Astrocyte (in vitro differentiated cells and primary cell): ENCODE results near the gene HMX2. TPM values are rescaled to one million over a fixed set of nuclear protein-coding genes. Genes with fewer than 3 reads are reported as not detected.

Experiments
- DNase-seq: peaks from one replicate; pipeline ENCODE4 v3.0.0-alpha.2; 2010; ENCODE audit warnings: low read depth
- FAIRE-seq: peaks from 2 replicates; lab custom pipeline; 2011; peaks lifted over from hg19 to GRCh38; lab: Jason Lieb, UNC
- H2AFZ ChIP-seq: 2 replicates; pipeline ENCODE4 v1.6.0; 2012; ENCODE audit warnings: low read depth, low read length, inconsistent platforms
- H3K27ac ChIP-seq: 2 replicates; pipeline ENCODE4 v1.5.1; 2011; ENCODE audit warnings: low read depth, low read length, inconsistent platforms
- H3K27me3 ChIP-seq: 2 replicates; pipeline ENCODE4 v1.6.0; 2011; ENCODE audit warnings: low read length, inconsistent platforms; ENCODE audit not compliant: insufficient read depth
- H3K36me3 ChIP-seq: 2 replicates; pipeline ENCODE4 v1.5.1; 2011; ENCODE audit warnings: low read length, inconsistent platforms; ENCODE audit not compliant: insufficient read depth
- H3K4me1 ChIP-seq: 2 replicates; pipeline ENCODE4 v1.5.1; 2011; ENCODE audit warnings: low read length, inconsistent platforms; ENCODE audit not compliant: insufficient read depth
- H3K4me2 ChIP-seq: 2 replicates; pipeline ENCODE4 v1.6.0; 2012; ENCODE audit warnings: low read length, inconsistent platforms
- H3K4me3 ChIP-seq: 2 replicates; pipeline ENCODE4 v1.5.1; 2011; ENCODE audit warnings: low read depth, mild to moderate bottlenecking, low read length, inconsistent platforms; ENCODE audit not compliant: insufficient read depth
- H3K79me2 ChIP-seq: 2 replicates; pipeline ENCODE4 v1.6.0; 2012; ENCODE audit warnings: mild to moderate bottlenecking, low read length, inconsistent platforms; ENCODE audit not compliant: insufficient read depth
- H3K9ac ChIP-seq: 2 replicates; pipeline ENCODE4 v1.6.0; 2012; ENCODE audit warnings: mild to moderate bottlenecking, low read length, inconsistent platforms
- H3K9me3 ChIP-seq: 2 replicates; pipeline ENCODE4 v1.5.1; 2012; ENCODE audit warnings: low read depth, mild to moderate bottlenecking, low read length, inconsistent platforms; ENCODE audit not compliant: insufficient read depth
- H4K20me1 ChIP-seq: 2 replicates; pipeline ENCODE4 v1.6.0; 2012; ENCODE audit warnings: low read length, inconsistent platforms; ENCODE audit not compliant: insufficient read depth
- H3K27ac Mint-ChIP-seq: one replicate; pipeline ENCODE4 v1.8.0; 2021; ENCODE audit warnings: mild to moderate bottlenecking, mixed read lengths; ENCODE audit not compliant: unreplicated experiment
- H3K27me3 Mint-ChIP-seq: one replicate; pipeline ENCODE4 v1.8.0; 2021; ENCODE audit warnings: low read depth, mixed read lengths; ENCODE audit not compliant: unreplicated experiment
- H3K36me3 Mint-ChIP-seq: one replicate; pipeline ENCODE4 v1.8.0; 2021; ENCODE audit warnings: low read depth, mixed read lengths; ENCODE audit not compliant: unreplicated experiment
- H3K4me1 Mint-ChIP-seq: one replicate; pipeline ENCODE4 v1.8.0; 2021; ENCODE audit warnings: low read depth, mixed read lengths; ENCODE audit not compliant: unreplicated experiment
- H3K4me3 Mint-ChIP-seq: one replicate; pipeline ENCODE4 v1.8.0; 2021; ENCODE audit warnings: mild to moderate bottlenecking, moderate library complexity, mixed read lengths; ENCODE audit not compliant: unreplicated experiment
- H3K9me3 Mint-ChIP-seq: one replicate; pipeline ENCODE4 v1.8.0; 2021; ENCODE audit warnings: mild to moderate bottlenecking, mixed read lengths; ENCODE audit not compliant: unreplicated experiment
- CTCF ChIP-seq: IDR thresholded peaks from 2 replicates; pipeline ENCODE4 v1.5.1; 2011; ENCODE audit warnings: low read depth, mild to moderate bottlenecking, inconsistent platforms, low read length, moderate library complexity; ENCODE audit not compliant: insufficient read depth
- EZH2 ChIP-seq: IDR thresholded peaks from 2 replicates; pipeline ENCODE4 v1.6.1; 2012; ENCODE audit warnings: mild to moderate bottlenecking, low read length, inconsistent platforms; ENCODE audit not compliant: insufficient read depth
- total RNA-seq: library from RNA; stranded (reverse); gene quantifications from 2 replicates; pipeline ENCODE4 v1.2.1, GENCODE V29; 2021

HMX2 gene
- total RNA-seq, 1 donor from 2014 or later = not detected

DNA sequence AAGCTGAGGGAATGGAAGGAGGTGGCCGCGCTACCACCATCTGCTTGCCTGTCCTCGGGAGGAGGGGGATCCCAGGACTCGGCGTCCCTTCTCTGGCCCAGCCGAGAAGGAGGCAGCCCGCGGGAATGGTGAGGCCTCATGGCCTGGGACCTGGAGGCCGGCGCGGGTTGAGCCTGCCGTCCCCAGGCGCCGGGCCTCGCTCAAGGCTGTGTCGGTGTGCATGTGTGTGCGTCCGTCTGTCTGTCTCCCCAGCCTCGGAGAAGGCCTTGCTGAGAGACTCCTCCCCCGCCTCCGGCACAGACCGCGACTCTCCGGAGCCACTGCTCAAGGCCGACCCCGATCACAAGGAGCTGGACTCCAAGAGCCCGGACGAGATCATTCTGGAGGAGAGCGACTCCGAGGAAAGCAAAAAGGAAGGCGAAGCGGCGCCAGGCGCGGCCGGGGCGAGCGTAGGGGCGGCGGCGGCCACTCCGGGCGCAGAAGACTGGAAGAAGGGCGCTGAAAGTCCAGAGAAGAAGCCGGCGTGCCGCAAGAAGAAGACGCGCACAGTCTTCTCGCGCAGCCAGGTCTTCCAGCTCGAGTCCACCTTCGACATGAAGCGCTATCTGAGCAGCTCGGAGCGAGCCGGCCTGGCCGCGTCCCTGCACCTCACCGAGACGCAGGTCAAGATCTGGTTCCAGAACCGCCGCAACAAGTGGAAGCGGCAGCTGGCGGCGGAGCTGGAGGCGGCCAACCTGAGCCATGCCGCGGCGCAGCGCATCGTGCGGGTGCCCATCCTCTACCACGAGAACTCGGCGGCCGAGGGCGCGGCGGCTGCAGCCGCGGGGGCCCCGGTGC is 10.9 kb upstream of the HMX2 start:
- Mint-ChIP-seq H3K36me3 (peaks cover 6% of the 10 kb centered on the region), H3K4me3 (no peak overlapping the region), H3K27ac (peak overlapping the region; percentile 87), H3K9me3 (peaks cover 27% of the 10 kb centered on the region), H3K4me1 (peaks cover 7% of the 10 kb centered on the region), H3K27me3 (peaks cover 78% of the 10 kb centered on the region)
- Histone ChIP-seq H3K4me1 (no peaks in the 10 kb centered on the region), H2AFZ (peak overlapping the region; percentile 52), H3K79me2 (no peaks in the 10 kb centered on the region), H3K27me3 (peaks cover 92% of the 10 kb centered on the region), H3K9ac (no peak overlapping the region), H3K27ac (no peak overlapping the region), H3K9me3 (peaks cover 4% of the 10 kb centered on the region), H3K4me2 (peak overlapping the region; percentile 62), H3K4me3 (no peak overlapping the region), H3K36me3 (no peaks in the 10 kb centered on the region), H4K20me1 (peaks cover 31% of the 10 kb centered on the region)
- TF ChIP-seq EZH2 (peak; percentile 82), CTCF (no peak)
- DNase-seq (no peak), FAIRE-seq (no peak)

- no peak overlapping the region for H3K4me2 ChIP-seq
- peaks cover 4% of the 10 kb centered on the region for H3K9me3 ChIP-seq
- Mint-ChIP-seq H3K9me3 (peaks cover 19% of the 10 kb centered on the region), H3K27ac (peak overlapping the region; percentile 47), H3K4me1 (peaks cover 3% of the 10 kb centered on the region), H3K36me3 (peaks cover 5% of the 10 kb centered on the region), H3K4me3 (no peak overlapping the region), H3K27me3 (peaks cover 73% of the 10 kb centered on the region)
- H3K36me3 ChIP-seq = no peaks in the 10 kb centered on the region
- DNase-seq (no peak), FAIRE-seq (no peak)
- peaks cover 27% of the 10 kb centered on the region for H4K20me1 ChIP-seq
- no peak overlapping the region for H2AFZ ChIP-seq
- H3K4me1 ChIP-seq = no peaks in the 10 kb centered on the region
- no peak overlapping the region for H3K27ac ChIP-seq
- no peak overlapping the region for H3K4me3 ChIP-seq
- H3K27me3 ChIP-seq = peaks cover 92% of the 10 kb centered on the region
- H3K9ac ChIP-seq = no peak overlapping the region
- TF ChIP-seq CTCF (no peak), EZH2 (no peak)
- no peaks in the 10 kb centered on the region for H3K79me2 ChIP-seq
Observed at GRCh38 chr10:123139165-123139520, 8.8 kb upstream of the HMX2 start.

- no peak for FAIRE-seq
Observed at GRCh38 chr10:123139521-123140163, 8.3 kb upstream of the HMX2 start.

More at GRCh38 chr10:123139521-123140163, 8.3 kb upstream of the HMX2 start:
- no peak for DNase-seq
- Histone ChIP-seq H3K9me3 (peaks cover 4% of the 10 kb centered on the region), H2AFZ (no peak overlapping the region), H3K9ac (no peak overlapping the region), H3K79me2 (no peaks in the 10 kb centered on the region), H3K36me3 (no peaks in the 10 kb centered on the region), H3K27me3 (peaks cover 92% of the 10 kb centered on the region), H4K20me1 (peaks cover 29% of the 10 kb centered on the region), H3K27ac (no peak overlapping the region), H3K4me1 (no peaks in the 10 kb centered on the region), H3K4me3 (no peak overlapping the region), H3K4me2 (no peak overlapping the region)
- Mint-ChIP-seq H3K27me3 (peaks cover 73% of the 10 kb centered on the region), H3K4me3 (no peak overlapping the region), H3K36me3 (peaks cover 2% of the 10 kb centered on the region), H3K4me1 (peaks cover 3% of the 10 kb centered on the region), H3K9me3 (peaks cover 18% of the 10 kb centered on the region), H3K27ac (peak overlapping the region; percentile 80)
- TF ChIP-seq EZH2 (peak; percentile 81), CTCF (no peak)
